UCSD-AML1 (cell line): ENCODE measurements around the gene CACNA2D3.

ENCODE experiments used
- DNase-seq: peaks from one replicate; lab custom pipeline; 2025; ENCODE audit not compliant: unreplicated experiment; lab: John Stamatoyannopoulos, UW

Gene CACNA2D3

DNA sequence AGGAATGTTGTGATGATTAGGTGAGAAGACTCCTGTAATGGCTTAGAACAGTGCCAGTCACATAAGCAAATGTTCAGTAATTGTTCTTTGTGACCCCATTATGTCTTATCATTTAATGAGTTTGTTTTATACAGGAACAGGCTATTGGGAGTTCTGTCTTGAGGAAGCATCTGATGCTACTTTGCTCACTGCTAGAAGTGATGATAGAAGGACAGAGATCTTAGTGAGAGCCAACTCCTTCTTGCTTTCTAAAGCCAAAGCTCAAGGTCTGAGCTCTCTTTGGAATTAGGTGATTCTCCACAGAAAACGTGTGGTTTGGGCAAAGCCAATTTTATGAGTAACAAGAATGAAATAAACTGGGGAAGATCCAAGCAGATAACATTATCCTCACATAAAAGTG is 590.7 kb downstream of the CACNA2D3 start:
- no peak for DNase-seq

GRCh38 chr3:54713455-54713854 is 591.1 kb downstream of the CACNA2D3 start:
- no peak for DNase-seq

DNA sequence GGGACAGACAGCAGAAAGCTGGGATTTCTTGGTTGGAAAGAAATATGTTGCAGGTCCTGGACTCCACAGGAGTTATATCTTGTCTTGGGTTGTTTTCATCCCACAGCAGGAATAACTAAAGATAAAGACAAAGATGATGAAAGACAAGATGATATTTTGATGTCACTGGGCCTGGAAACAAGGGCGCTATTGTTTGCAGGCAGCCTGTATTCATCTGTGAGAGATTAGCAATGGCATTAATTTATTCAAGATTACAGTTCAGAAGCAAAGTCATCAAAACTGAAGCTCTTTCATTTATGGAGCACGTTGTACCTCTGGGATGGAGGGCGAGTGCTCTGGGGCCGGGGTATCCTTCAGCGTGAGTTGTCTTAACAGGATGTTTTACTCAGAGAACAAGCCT is 591.7 kb downstream of the CACNA2D3 start:
- no peak for DNase-seq

DNA sequence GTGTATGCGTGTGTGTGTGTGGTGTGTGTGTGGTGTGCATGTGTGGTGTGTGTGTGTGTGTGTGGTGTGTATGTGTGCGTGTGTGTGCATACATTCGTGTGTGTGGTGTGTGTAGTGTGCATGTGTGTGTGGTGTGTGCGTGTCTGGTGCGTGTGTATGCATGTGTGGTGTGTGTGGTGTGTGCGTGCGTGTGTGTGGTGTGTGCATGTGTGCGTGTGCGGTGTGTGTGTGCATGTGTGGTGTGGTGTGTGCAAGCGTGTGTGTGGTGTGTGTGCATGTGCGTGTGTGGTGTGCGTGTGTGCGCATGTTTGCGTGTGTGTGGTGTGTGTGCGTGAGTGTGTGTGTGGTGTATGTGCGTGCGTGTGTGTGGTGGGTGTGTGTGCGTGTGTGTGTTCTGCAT is 595.2 kb downstream of the CACNA2D3 start:
- no peak for DNase-seq

DNA sequence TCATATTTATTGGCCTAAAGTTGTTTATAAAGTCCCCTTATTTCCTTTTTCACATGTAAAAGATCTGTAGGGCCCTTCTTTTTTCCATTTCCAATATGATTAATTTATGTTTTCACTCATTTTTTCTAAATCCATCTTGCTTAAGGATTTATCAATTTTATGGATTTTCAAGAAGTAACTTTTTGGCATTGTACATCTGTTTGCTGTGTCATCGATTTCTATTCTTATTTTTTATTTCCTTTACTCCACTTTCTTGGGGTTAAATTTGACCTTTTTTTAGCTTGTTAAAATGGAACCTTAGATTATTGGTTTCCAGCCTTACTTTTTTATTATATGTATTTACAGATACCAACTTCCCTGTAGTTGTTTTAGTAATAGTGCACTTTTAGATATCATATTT is 597.6 kb downstream of the CACNA2D3 start:
- no peak for DNase-seq

DNA sequence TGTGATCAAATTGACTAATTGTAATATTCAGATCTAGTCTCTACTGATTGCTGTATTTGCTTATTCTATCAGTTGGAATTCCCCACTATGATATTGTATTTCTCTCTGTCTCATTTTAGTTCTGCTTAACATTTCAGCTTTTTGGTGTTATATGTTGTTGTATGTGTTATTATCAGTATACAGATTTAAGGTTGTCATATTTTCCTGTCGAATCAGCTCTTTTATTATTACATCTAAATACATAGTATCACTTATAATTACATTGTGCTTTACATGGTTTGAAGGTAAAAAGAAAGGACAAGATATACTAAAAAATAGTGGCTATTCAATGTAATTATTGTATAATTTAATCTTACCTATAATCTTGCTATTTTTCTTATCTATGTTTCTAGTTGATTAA is 598.3 kb downstream of the CACNA2D3 start:
- DNase-seq: no peak

DNA sequence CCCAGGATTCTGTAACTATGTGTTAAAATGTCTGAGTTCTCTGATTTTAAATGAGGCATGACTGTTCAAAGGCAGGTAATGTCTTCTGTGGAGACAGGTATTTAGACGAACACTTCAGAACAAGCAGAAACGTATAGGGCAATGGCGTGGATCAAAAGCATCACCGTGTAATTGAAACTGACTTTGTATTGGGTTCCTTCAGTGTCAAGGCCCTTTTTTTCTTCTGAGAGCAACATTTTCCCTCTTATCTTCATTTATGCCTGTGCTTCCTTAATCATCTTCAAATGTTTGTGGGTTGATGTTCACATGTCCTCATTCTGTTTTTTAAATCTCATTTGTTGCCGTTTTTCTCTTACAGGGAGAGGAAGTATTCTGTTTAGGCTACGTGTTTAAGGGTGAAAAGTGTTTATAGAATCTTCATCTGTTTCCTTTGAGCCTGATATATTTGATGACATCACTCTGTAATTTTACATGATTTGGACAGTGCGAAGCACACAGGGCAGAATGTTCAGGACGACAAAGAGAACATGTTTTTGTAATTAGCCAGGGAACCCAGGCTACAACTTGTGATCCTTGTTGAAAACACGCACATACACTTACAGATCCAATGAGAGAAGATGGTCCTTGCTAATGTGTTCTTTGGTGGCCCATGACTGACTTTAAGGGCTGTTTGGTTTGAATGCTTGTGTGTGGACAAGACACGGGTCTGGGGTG is 609.5 kb downstream of the CACNA2D3 start:
- DNase-seq: no peak

- DNase-seq: no peak
These were observed 611.0 kb downstream of the CACNA2D3 start for GRCh38 chr3:54733106-54734006.

DNA sequence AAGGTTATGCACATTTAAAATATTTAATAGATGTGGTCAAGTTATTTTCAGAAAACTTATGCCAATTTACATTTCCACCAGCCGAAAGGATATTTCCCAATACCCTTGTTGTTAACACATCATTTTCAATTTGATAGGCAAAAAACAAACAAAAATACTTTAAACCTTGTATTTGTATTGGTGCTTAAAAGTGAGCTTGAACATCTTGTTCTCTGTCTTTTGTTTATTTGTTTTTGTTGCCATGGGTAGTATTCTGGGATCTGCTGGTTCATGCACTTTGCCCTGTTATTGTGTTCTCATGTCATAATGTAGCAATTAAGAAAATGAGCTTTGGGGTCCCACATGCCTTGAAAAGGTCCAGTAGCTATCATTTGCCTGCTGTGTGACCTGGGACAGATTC is 614.1 kb downstream of the CACNA2D3 start:
- no peak for DNase-seq

DNA sequence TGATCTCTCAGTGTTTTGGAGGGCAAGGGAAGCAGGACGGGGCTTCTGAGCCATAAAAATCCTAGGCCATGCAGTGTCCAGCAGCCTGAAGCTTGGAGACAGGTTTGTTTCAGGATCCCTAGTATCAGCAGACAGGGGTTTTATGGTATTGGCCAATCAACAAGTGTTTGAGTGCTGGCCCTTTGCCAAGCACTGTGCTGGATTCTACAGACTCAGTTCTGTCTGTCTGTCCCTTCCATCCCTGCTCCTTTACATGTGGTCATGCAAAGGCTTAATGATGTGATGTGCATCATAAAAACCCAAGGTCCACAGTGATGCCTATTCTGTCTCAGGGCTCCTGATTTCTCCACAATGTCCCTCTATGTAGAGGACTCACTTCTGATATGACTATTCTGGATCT is 621.4 kb downstream of the CACNA2D3 start:
- DNase-seq: no peak

DNA sequence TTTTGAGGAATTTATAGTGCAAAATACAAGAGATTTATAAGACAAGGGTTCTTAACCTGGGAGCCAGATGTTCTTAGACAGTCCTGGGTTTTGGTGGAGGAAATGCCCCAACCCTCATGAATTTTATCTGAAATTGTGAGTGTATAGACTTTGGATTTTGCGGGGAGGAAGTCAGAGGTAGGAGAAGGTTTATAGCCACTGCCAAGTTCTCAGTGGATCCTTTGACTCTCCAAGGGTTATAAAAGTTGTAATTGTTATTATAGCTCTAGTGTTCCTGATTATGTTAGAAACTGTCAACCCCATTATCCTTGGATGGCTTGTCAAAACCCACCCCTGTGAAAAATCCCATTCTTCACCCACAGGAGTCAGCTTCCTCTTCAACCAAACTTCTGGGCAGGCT is 621.9 kb downstream of the CACNA2D3 start:
- DNase-seq: no peak

GRCh38 chr3:54745843-54746242 is 623.5 kb downstream of the CACNA2D3 start:
- DNase-seq: no peak

GRCh38 chr3:54746722-54747121 is 624.4 kb downstream of the CACNA2D3 start:
- DNase-seq: no peak

GRCh38 chr3:54755756-54756155 is 633.4 kb downstream of the CACNA2D3 start:
- DNase-seq: no peak

- no peak for DNase-seq
These were observed 634.0 kb downstream of the CACNA2D3 start for GRCh38 chr3:54756330-54756731.

DNA sequence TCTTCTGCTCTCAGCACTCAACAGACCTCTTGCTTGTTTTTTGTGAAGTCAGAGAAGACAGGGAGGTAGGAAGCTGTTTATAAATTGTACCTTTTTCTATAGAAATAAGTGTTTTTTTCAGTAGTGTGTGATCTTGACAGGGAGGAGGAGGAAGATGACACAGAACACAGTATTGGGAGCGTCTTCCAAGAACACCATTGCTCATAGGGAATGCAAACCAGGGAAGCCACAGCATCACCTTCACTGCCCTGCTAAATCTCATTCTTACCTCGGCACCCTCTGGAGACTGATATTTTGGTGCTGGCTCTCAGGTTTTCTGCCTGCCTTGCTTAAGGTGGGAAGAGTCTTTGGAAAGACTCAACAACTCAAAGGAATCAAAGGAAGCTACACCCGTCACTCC is 636.1 kb downstream of the CACNA2D3 start:
- no peak for DNase-seq

DNA sequence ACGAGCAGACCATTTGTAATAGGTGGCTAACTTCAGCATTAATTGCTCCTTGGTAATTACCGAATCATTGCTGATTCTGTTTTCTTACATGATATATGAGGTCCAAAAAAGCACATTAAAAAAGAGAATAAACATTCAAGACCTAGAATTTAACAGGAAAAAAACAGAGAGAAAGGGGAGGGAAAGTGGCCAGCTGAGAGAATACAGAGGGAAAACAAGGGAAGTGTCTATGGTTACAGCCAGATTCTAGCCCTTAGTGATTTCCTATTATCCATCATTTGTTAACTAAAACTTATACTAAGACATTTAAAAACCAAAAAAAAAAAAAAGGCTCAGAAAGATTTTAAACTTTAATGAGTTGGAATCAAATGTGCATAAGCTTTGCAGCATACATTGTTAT is 636.8 kb downstream of the CACNA2D3 start:
- DNase-seq: no peak

GRCh38 chr3:54760201-54760600 is 637.8 kb downstream of the CACNA2D3 start:
- DNase-seq: no peak

GRCh38 chr3:54761637-54762036 is 639.3 kb downstream of the CACNA2D3 start:
- DNase-seq: no peak

DNA sequence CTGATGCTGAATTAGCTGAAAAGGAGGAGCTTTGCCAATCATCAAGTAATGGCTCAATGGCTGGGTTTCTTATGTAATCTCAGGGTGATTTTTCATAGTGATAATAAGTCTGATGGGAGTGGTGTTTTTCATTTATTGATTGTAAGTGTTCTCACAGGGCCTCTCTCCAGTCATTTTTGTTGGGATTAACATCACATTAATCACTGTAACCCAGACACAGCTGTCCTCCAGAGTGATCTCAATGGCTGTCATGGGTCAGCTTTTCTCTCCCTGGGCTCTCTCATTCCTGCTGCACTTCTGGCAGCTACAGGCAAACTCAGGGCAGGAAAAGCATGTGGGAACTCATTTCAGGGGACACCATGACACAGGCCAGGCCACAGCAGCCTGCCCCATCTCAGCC is 642.6 kb downstream of the CACNA2D3 start:
- no peak for DNase-seq

DNA sequence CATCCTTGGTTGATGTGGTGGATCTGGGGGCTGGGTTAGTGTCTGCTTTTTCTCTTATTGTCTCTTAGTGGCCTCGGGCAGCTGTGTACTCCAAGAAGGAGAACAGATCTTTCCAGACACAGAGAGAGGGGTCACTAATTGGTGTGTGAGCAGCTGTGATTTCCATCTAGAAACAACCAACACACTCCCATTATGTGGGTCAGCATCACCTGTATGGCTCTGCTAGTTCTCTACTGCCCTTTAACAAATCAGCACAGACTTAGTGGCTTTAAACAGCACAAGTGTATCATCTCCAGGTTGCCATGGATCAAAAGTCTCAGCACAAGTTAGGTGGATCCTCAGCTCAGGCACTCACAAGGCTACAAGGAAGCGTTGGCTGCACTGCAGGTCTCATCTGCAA is 648.7 kb downstream of the CACNA2D3 start:
- DNase-seq: no peak

GRCh38 chr3:54772051-54772450 is 649.7 kb downstream of the CACNA2D3 start:
- DNase-seq: no peak
